Suppressor macrophage treated with lipopolysaccharide for 1 hour (primary cell): ENCODE data around the gene VAMP2.

Source experiments
- DNase-seq, 3 donors: peaks; one replicate each; pipeline ENCODE4 v3.0.0-alpha.2; 2020 to 2022

The VAMP2 gene

DNA sequence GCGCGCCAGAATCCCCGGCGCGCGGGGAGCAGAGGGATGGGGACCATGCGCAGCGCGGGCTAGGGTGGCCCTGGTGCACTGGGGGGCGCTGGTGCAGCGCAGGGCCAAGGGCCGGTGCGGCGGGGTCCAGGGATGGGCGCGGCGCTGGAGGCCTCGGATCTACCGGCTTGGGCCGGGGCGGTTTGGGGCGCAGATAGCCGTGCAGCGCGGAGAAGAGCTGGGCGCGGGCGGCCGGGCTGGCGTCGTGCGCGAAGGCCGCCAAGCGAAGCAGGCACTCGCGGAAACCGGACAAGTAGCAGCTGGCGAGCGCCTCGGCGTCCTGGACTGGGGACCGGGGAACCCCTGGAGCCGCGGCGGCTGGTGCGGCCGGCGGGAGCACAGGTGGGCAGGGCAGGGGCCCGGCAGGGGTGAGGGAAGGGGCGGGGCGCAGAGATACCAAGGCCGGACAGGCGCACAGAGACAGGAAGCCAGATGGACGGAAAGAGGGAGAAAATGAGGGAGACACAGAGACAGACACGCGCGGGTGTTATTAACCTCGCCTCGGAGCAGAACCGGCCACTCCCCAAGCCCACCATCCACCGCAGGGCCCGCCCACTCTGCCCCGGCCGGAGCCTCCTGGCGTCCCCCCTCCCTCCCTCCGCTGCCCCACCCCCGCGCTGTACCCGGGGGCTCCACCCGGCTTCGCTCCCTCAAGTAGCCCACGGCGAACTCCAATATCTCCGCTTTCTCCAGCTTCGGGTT lies 40.9 kb downstream of the VAMP2 start:
- peak; percentile 58 to 84 (median 66) for DNase-seq

DNA sequence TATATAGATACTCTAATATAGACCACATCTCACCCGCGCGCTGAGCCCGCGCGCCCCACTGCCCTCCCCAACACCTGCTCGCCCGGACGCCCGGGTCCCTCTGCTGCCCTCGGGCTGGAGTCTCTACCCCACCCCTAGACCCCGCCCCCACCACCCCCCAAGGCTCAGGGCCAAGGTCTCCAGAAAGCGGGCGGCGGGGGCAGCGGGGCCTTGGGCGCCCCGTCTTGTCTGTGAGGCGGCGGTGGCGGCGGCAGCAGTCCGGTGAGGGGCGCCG lies 41.4 kb downstream of the VAMP2 start:
- DNase-seq, result no peak

DNA sequence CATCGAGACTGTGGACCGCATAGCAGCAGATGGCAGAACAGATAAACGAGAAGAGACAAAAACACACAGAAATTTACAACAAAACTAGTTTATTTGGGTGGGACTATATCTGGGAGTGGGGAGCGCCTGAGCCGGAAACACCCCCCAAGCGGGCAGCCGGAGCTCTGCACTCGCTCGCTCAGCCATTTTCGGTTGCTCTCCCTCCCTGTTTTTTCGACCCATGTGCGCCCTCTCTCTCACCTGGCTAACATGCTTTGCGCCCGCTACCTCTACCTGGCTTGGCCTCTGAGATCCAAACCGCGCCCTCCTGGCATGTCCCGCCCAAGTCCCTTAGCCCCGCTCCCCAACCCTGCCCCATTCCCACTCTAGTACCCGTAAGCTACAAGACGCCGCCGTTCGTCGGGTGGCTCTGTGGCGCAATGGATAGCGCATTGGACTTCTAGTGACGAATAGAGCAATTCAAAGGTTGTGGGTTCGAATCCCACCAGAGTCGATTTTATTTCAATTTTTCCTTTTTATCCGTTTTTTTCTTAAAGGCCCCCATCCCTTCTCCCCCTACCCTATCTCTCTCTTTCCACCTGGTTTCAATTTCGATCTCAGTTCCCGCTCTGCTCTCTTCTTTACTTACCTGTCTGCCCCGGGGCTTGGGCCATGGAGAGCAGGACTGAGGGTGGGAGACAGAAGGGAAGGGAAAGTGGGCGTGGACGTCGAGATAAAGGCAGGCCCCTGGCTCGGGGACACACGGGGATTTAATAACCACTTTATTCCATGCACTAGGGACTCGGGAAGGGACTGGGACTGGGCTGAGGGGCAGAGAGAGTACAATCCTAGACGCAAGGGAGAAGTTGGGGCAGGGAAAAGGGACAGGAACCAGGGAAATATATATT lies 42.0 kb downstream of the VAMP2 start:
- peak; percentile 73 to 81 (median 78) for DNase-seq

DNA sequence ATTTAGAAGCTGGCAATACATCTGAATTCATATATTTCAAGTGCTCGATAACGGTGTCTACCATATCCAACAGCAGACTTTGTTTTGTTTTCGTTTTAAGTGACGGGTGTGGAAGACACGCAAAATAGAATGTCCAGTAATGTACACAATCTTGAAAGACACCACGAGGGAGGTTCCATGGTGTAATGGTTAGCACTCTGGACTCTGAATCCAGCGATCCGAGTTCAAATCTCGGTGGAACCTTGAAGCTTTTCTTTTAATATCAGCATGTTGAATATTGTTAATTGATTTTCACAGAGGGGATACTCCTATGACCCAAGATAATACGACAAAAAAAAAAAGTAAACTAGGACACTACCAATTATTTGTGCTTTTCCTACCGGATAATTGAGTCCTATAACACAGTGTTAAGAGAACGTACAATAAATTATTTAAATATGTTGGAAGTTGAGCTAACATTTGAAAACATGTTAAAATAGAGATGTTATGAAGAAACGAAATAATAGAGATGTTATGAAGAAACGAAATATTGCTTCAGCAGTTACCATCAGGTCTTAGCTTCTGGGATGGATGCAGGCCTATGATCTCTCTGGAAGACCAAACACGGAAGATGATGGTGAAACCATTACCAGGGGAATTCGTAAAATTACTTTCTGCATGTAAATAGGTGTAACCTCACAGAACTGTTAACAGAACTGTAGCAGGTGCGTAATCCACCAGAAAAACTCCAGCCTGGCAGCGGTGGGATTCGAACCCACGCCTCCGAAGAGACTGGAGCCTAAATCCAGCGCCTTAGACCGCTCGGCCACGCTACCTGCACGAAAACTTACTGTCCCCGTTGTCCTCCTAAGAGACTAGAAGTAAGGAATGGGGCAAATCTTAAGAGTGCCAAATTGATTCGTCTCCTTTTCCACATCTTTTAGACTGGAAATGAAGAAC lies 42.9 kb downstream of the VAMP2 start:
- DNase-seq, result peak; percentile 86 to 96 (median 95)

DNA sequence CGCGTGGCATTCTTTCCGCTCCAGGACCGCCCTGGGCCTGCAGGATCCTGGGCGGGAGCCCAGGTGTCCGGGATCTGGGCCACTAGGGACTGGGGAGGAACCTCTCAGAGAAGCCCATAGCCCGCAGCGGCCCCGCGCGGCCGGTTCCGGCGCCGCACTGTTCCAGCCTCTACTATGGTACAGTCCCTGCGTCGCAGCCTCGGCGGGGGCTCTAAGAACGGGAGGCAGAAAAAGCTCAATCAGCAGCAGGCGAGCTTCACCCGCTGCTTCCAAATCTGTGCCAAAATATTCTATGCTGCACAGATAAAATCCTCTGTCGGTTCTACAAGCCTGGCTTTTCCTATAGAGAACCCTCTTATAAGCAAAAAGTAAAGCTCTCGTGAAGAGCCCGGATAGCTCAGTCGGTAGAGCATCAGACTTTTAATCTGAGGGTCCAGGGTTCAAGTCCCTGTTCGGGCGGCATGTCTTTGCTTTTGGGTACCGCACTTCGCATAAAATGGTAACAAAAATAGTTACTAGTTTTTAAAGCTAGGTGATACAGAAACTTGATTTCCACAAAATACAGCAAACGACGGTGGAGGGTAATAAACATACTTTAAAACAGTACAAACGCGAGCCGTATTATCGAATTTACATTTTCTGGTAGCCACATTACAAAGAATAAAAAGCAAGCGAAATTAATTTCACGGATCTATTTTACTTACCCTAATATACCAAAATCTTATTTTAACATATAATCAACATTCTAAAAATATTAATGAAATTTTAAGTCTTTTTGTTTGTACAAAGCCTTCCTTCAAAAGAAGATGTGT lies 43.8 kb downstream of the VAMP2 start:
- DNase-seq, result peak; percentile 86 to 93 (median 90)

DNA sequence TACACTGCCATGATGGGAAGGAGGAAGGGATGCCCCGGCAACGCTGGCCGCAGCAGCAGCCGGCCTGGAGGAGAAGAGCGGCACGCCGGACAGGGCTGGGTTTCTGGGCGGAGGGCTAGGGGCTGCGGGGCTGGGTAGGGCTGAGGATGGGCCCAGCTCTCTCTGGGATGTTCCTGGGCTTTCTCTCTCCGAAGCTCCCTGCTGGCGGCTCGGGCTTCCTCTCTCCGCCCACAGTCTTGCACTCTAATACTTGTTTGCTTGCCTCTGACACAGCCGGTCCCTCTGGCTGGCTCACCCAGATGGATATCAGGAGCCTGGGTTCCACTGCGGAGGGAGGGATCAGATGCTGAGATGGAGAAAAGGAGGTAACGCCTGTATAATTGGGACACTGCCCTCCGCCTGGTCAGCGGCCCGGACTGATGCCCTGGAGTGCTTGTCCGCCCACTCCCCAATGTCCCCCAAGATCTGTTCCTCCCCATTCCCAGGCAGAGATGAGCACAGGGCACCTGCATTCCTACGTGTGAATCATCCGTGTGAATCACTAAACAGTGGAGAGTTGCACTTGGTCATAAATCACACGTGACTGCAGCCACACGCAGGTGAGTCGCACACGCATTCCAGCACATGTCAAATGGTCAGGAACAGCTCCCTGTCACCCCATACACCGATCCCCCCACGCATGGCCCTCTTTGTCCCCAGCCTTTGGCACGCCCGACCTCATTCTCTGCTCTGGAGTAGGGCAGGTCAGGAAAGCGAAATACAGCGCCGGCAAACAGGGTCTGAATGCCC lies 44.6 kb downstream of the VAMP2 start, which contains the start of gene ALOXE3:
TSS of gene ALOXE3 (minus strand) at position 535 of the 789 bp plus-strand sequence. CDS start at position 11, 524 bp downstream.
- peak; percentile 62 to 65 (median 63) for DNase-seq

DNA sequence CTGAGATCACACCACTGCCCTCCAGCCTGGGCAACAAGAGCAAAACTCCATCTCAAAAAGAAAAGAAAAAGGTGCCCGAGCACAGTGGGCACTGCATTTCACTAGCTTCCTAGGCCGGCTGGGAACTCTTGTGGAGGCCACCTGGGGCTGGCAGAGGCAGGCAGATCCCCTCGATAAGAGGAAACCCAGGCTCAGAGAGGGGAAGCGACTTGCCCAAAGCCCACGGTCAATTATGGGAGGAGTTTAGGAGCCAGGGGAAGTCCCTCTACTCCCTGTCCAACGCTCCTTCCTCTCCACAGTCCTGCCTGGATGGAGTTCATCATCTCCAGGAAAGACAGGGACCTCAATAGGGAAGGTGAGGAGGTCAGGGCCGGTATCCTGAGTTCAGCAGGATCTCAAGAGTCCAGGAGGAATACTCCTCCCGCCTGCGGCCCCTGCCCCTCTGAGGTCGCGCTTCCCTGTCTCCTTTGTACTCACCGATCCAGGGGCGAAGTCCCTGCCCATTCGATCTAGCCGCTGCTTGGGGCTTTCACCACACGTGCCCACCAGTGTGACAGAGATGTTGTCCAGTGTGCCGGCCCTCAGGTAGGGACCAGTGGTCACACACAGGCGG lies 45.3 kb downstream of the VAMP2 start:
- DNase-seq, result peak; percentile 68 to 70 (median 70)

DNA sequence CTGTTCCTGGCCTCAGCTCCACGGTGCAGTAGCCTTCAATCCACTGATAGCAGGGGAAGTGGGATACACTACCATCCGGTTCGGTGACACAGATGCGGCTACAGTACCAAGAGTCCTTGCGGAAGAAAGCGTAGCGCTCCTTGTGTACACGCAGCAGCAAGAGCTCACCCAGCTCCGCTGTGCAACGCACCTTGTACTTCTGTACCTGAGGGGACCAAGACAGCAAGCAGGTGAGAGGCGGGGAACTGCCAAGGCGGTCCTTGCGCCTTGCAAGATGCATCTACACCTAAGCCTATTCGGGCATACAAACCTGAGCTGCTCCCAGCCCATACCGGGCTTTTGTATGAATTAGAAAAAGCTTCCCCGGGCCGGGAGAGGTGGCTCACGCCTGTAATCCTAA lies 46.0 kb downstream of the VAMP2 start:
- no peak for DNase-seq

DNA sequence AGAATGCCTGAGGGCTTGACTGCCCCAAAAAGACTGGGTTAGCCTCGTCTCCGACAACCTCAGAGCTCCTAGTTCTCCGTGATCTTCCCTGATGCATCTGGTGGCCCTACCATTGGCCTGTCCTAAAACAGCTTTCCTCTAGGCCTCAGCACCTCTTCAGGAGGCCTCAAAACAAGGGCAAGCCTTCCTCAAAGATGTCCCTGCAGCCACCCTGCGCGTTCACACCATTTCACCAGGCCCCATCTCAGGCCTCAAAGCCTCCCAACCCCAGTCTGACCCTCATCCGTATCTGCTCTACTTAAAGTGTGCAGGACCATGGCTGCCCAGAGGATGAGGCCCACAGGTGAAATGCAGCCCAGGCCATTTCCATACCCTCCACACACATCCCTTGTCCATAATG lies 51.8 kb downstream of the VAMP2 start:
- DNase-seq, result no peak

DNA sequence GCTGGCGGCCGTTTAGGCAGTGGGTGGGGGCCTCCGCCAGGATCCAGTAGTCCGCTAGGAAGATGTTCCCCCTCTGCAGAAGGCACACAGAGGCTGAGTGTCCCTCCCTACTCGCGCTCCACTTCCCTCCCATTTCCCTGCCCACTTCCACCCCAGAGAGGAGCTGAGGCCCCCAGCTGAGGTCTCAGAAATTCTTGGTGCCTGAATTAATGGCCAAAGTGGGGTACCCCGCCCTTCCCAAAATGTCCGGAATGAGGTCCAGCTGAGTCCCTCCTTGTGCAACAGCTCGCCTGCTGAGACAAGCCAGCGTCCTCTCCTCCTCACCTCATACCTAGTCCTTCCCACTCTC lies 52.3 kb downstream of the VAMP2 start:
- no peak for DNase-seq

DNA sequence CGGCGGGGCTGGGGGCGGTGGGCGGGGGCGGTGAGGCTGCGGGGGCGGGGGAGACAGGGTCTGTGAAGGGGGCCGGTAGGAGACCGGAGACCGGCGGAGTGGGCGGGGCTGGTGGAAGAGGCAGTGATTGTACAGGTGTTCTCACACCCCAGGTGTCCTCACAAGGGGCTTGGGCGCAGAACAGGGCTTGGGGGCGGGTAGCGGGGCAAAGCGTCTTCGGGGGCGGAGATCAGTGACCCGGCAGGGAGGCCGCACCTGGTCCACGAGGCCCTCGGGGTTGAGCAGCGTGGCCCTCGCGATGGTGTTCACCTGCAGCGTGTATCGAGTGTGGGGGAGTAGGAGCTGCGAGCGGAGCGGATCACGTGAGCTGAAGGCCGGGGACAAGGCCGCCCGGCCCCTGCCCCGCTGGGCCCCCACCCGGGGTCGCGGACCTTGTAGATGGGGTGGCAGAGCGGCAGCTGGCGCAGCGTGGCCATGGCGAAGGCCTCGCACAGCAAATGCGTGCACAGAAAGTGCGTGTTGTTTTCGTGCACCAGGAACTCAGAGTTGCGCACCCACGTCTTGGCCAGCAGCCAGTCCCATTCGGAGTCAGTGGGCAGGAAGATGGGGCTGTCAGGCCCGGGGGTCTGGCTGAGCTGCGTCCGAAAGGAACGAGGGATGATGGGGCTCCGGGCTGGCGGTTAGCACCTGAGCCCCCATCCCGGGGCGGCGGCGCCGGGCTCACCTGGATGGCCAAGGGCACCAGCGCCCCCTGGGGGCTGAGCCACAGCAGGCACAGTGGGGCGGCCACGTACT lies 52.9 kb downstream of the VAMP2 start:
- peak; percentile 56 to 85 (median 66) for DNase-seq
